Kidney epithelial cell (primary cell): ENCODE data around the gene IVNS1ABP. TPM values are rescaled to one million over a fixed set of nuclear protein-coding genes. Genes with fewer than 3 reads are reported as not detected.

ENCODE experiments used
- DNase-seq: peaks from one replicate; pipeline ENCODE4 v3.0.0-alpha.2; 2010; ENCODE audit warnings: low read depth
- H3K27me3 ChIP-seq: 2 replicates; pipeline ENCODE4 v1.6.0; 2011; ENCODE audit warnings: low read length; ENCODE audit not compliant: control insufficient read depth, insufficient read depth
- H3K36me3 ChIP-seq: 2 replicates; pipeline ENCODE4 v1.5.1; 2011; ENCODE audit warnings: low read length; ENCODE audit not compliant: control insufficient read depth, insufficient read depth
- H3K4me3 ChIP-seq: 2 replicates; pipeline ENCODE4 v1.5.1; 2011; ENCODE audit warnings: low read depth, mild to moderate bottlenecking, control low read depth, low read length
- total RNA-seq: library from RNA; depleted of rRNA; stranded (reverse); fragments of >200 nt; gene quantifications from 2 replicates; pipeline ENCODE4 v1.2.3, GENCODE V29; 2015
- TF ChIP-seq, protein P1 (sequence below): IDR thresholded peaks from 2 replicates; pipeline ENCODE4 v1.5.1; 2011; ENCODE audit warnings: mild to moderate bottlenecking, moderate library complexity, low read length, control low read depth, inconsistent platforms; ENCODE audit not compliant: insufficient read depth, poor library complexity, severe bottlenecking

Gene IVNS1ABP
- total RNA-seq, 1 donor from 2014 or later = 69.3 TPM

- TF ChIP-seq, protein P1, sequence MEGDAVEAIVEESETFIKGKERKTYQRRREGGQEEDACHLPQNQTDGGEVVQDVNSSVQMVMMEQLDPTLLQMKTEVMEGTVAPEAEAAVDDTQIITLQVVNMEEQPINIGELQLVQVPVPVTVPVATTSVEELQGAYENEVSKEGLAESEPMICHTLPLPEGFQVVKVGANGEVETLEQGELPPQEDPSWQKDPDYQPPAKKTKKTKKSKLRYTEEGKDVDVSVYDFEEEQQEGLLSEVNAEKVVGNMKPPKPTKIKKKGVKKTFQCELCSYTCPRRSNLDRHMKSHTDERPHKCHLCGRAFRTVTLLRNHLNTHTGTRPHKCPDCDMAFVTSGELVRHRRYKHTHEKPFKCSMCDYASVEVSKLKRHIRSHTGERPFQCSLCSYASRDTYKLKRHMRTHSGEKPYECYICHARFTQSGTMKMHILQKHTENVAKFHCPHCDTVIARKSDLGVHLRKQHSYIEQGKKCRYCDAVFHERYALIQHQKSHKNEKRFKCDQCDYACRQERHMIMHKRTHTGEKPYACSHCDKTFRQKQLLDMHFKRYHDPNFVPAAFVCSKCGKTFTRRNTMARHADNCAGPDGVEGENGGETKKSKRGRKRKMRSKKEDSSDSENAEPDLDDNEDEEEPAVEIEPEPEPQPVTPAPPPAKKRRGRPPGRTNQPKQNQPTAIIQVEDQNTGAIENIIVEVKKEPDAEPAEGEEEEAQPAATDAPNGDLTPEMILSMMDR = no peak
- Histone ChIP-seq H3K4me3 (no peak overlapping the region), H3K36me3 (no peaks in the 10 kb centered on the region), H3K27me3 (no peaks in the 10 kb centered on the region)
- DNase-seq = no peak
These were observed 31.3 kb upstream of the IVNS1ABP start for GRCh38 chr1:185348296-185348695.

- no peaks in the 10 kb centered on the region for H3K36me3 ChIP-seq
- no peak overlapping the region for H3K4me3 ChIP-seq
- TF ChIP-seq, protein P1 = no peak
- DNase-seq = no peak
- H3K27me3 ChIP-seq = no peaks in the 10 kb centered on the region
These were observed 29.1 kb upstream of the IVNS1ABP start for GRCh38 chr1:185345913-185346720.

- Histone ChIP-seq H3K36me3 (no peaks in the 10 kb centered on the region), H3K4me3 (no peak overlapping the region), H3K27me3 (no peaks in the 10 kb centered on the region)
- TF ChIP-seq, protein P1 = no peak
- DNase-seq = no peak
These were observed 26.3 kb upstream of the IVNS1ABP start for GRCh38 chr1:185343306-185343705.

DNA sequence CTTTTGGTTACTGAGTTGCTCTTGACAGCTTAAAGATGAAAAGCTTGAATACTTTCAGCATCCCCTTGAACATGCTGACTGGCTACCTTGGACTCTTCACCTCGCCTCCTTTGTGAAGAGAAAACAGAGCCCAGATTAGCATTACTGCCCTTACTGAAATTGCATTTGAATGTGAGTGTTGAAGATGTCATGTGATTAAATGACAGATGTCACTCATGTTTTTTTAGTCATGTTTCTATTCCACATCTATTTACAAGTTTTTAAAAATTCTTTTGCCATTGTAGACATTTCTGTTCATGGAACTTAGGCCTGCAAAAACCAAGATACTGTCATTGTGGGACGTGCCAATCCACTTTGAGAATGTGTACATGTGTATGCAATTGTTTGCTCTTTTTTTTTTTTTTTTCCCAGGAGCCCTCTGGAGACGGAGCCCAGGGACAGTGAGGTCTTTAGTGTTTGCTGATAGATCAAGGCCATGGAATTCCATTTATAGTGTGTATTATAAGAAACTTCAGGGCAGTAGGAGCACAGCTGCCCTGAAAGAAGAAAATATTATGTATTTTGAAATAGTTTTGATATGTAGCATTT, 25.7 kb upstream of the IVNS1ABP start:
- H3K4me3 ChIP-seq = no peak overlapping the region
- no peaks in the 10 kb centered on the region for H3K27me3 ChIP-seq
- TF ChIP-seq, protein P1 = no peak
- DNase-seq = no peak
- H3K36me3 ChIP-seq = no peaks in the 10 kb centered on the region

DNA sequence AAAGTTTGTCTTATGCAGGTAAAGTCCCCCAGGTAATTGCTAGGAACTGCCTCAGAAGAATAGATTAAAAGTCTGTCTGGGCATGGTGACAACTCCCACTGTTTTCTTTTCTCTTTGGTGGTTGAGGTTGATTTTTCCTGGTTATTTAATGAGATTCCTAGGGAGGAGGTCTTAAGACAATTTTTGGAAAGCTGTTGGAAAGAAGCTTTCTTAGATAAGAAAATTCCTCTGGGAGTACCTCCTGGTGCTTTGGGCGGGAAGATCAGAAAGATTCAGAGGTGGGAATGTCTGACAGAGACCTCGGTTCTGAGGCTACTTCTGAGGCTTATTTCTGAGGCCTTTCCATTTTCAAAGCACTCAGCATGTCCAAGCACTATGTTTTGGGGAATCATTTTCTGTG, 25.0 kb upstream of the IVNS1ABP start:
- no peaks in the 10 kb centered on the region for H3K27me3 ChIP-seq
- TF ChIP-seq, protein P1 = no peak
- no peak overlapping the region for H3K4me3 ChIP-seq
- no peak for DNase-seq
- H3K36me3 ChIP-seq = no peaks in the 10 kb centered on the region

DNA sequence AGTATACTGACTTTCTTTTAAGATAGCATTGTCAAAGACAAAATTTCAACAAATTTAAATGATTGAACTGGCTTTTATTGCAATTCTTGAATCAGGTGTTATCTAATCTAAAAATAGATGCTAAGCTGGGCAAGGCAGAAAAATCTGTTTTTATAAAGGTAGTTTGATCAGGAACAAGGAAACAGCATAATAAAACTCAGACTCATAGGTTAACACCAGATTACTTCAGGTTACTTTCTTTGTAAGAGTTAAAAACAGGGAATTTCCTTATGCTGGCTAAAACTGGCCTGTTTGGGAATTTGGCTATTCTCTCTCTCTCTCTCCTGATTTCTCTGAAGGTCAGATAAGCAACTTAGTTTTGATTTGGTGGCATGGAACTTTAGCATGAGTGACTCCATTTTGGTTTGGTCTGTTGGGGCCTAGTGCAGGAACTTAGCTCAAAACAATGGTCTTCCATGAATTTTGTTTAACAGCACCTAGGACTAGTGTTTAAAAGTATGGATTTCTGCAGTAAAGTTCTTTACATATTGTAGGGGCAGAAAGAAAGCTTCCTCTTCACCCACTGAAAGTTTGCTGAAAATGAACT, 24.2 kb upstream of the IVNS1ABP start:
- H3K36me3 ChIP-seq = no peaks in the 10 kb centered on the region
- H3K4me3 ChIP-seq = no peak overlapping the region
- H3K27me3 ChIP-seq = no peaks in the 10 kb centered on the region
- TF ChIP-seq, protein P1 = no peak
- no peak for DNase-seq
